NT2/D1 (cell line): ENCODE data around the gene PRMT7.

ENCODE experiments used
- YY1 ChIP-seq: IDR thresholded peaks from 2 replicates; pipeline ENCODE4 v1.6.1; 2011; ENCODE audit not compliant: insufficient read length, insufficient read depth
- ZNF274 ChIP-seq: IDR thresholded peaks from 2 replicates; pipeline ENCODE4 v1.6.1; 2011; ENCODE audit warnings: mild to moderate bottlenecking, low read depth, low read length

- TF ChIP-seq ZNF274 (no peak), YY1 (no peak)
These were observed 48.1 kb downstream of the PRMT7 start for GRCh38 chr16:68358951-68359350.
